ENCODE data around the gene REPS2. TPM values are rescaled to one million over a fixed set of nuclear protein-coding genes. Genes with fewer than 3 reads are reported as not detected.
A peak's percentile ranks its signal among the peaks of the same experiment; 100 is the strongest.
"Not testable (repeated sequence)": the region's sequence is repeated elsewhere in the genome, so short reads cannot be mapped to it uniquely, and the experiment has no call there.

REPS2 gene
- total and polyA plus RNA-seq, 9 of the 15 experiments (the other 6 are each of a cell fraction or from before 2014, with no cell fraction given) = 0.01 to 0.07 (median 0.01) TPM; not detected in 3

GRCh38 chrX:16963216-16963615 lies 16.8 kb downstream of the REPS2 start:
- FAIRE-seq (no peak), ATAC-seq (no peak), DNase-seq (ENCODE audit: extremely low read depth in 1 of 4, low spot score in 3 of 4) (no peak)
- intact Hi-C loops (cut with micrococcal nuclease) = no loop called here
- H3K36me3 ChIP-seq (ENCODE audit: control insufficient read depth, insufficient read depth, low read length) = no peaks in the 10 kb centered on the region
- ChIA-PET POLR2A (no interaction called here), CTCF (ENCODE audit: low intra/inter-chr PET ratio) (no interaction called here)
- TF ChIP-seq RFX1 (IDR thresholded peaks at IDR 0.05) = peak; percentile 20; the same call in 1 of the 2 replicates
- TF ChIP-seq BRCA1 (IDR thresholded peaks at IDR 0.05) = no peak
- TF ChIP-seq BRCA1 (CRISPR knock-in tag; IDR thresholded peaks at IDR 0.05) = no peak
- no peak for TF ChIP-seq ZNF41 (CRISPR knock-in tag; conservative IDR thresholded peaks at IDR 0.05)
- H3K4me3 ChIP-seq = no peak overlapping the region
- WGBS (ENCODE audit: insufficient coverage, low coverage, missing lambda C conversion rate) = 0% methylated on average over 1 of the region's 1 CpG
- no peak overlapping the region for H3K9ac ChIP-seq (ENCODE audit: insufficient read depth in 1 of 2, low read depth in 2 of 2, low read length in 2 of 2)
- H4K20me1 ChIP-seq (replicated peaks; ENCODE audit: control insufficient read depth, insufficient read depth, low read length) = no peaks in the 10 kb centered on the region
- no TSS peak for BruUV-seq (replicated peaks)
- in situ Hi-C loops (cut with MboI) = no loop called here
- no peak overlapping the region for H3K27ac ChIP-seq (ENCODE audit: extremely low read depth, low read depth, low read length)
- no peaks in the 10 kb centered on the region for H3K9me1 ChIP-seq (ENCODE audit: control insufficient read depth, insufficient read depth, low read length)
- peaks cover 0 to 5% of the 10 kb centered on the region in 2 experiments; a peak in 2 of 5 replicates for H3K27me3 ChIP-seq (ENCODE audit: control insufficient read depth in 2 of 2, insufficient read depth in 2 of 2, low read length in 2 of 2)
- no peak overlapping the region for H3K4me2 ChIP-seq (ENCODE audit: insufficient read depth, low read length)
- no peaks in the 10 kb centered on the region for H3K4me1 ChIP-seq (replicated peaks in 1 of 2; ENCODE audit: control insufficient read depth in 2 of 2, insufficient read depth in 2 of 2, low read length in 2 of 2)
- H3K79me2 ChIP-seq (ENCODE audit: control insufficient read depth, insufficient read depth, low read length) = no peaks in the 10 kb centered on the region
- H3K9me3 ChIP-seq (replicated peaks; ENCODE audit: control insufficient read depth, insufficient read depth, low read depth, low read length) = no peaks in the 10 kb centered on the region
- H2AFZ ChIP-seq (ENCODE audit: low read depth, low read length) = no peak overlapping the region

GRCh38 chrX:16964976-16965375 lies 18.5 kb downstream of the REPS2 start:
- H3K4me3 ChIP-seq; FAIRE-seq; H4K20me1 ChIP-seq (replicated peaks; ENCODE audit: control insufficient read depth, insufficient read depth, low read length); BruUV-seq (replicated peaks); DNase-seq (ENCODE audit: extremely low read depth in 1 of 4, low spot score in 3 of 4); H3K27ac ChIP-seq (ENCODE audit: extremely low read depth, low read depth, low read length); POLR2A ChIA-PET; H3K9me1 ChIP-seq (ENCODE audit: control insufficient read depth, insufficient read depth, low read length); H3K9ac ChIP-seq (ENCODE audit: insufficient read depth in 1 of 2, low read depth in 2 of 2, low read length in 2 of 2); H3K79me2 ChIP-seq (ENCODE audit: control insufficient read depth, insufficient read depth, low read length); H3K36me3 ChIP-seq (ENCODE audit: control insufficient read depth, insufficient read depth, low read length); H3K4me2 ChIP-seq (ENCODE audit: insufficient read depth, low read length); H3K4me1 ChIP-seq (replicated peaks in 1 of 2; ENCODE audit: control insufficient read depth in 2 of 2, insufficient read depth in 2 of 2, low read length in 2 of 2); H3K9me3 ChIP-seq (replicated peaks; ENCODE audit: control insufficient read depth, insufficient read depth, low read depth, low read length); ATAC-seq; H2AFZ ChIP-seq (ENCODE audit: low read depth, low read length); in situ Hi-C loops (cut with MboI); H3K27me3 ChIP-seq (ENCODE audit: control insufficient read depth in 2 of 2, insufficient read depth in 2 of 2, low read length in 2 of 2); CTCF ChIA-PET (ENCODE audit: low intra/inter-chr PET ratio); intact Hi-C loops (cut with micrococcal nuclease): not testable (repeated sequence)
- no CpG with 5 or more reads among the region's 32 CpGs for WGBS (ENCODE audit: insufficient coverage, low coverage, missing lambda C conversion rate)
